ENCODE data around the gene PPP1R3F. TPM values are rescaled to one million over a fixed set of nuclear protein-coding genes. Genes with fewer than 3 reads are reported as not detected.

Gene PPP1R3F
- total RNA-seq (4.5 TPM), polyA plus RNA-seq (ENCODE audit: insufficient read depth, low read depth, low replicate concordance) (5.1 TPM)
- long read RNA-seq, donor 1 = 0 reads
- long read RNA-seq, donor 2, partial matches to known transcripts = 0 of 2 reads
- long read RNA-seq, donor 2, other reads (novel, unspliced or antisense) = 0 of 2 reads
- long read RNA-seq, donor 3 = 0 reads
- long read RNA-seq, donor 4, partial matches to known transcripts = 0 of 3 reads
- long read RNA-seq, donor 4, other reads (novel, unspliced or antisense) = 0 of 3 reads
- long read RNA-seq, donor 5, partial matches to known transcripts = 0 of 1 reads
- long read RNA-seq, donor 5, other reads (novel, unspliced or antisense) = 0 of 1 reads
- long read RNA-seq, donor 6, partial matches to known transcripts = 0 of 2 reads
- long read RNA-seq, donor 6, other reads (novel, unspliced or antisense) = 0 of 2 reads
- long read RNA-seq, donor 7, partial matches to known transcripts = 0 of 11 reads
- long read RNA-seq, donor 7, other reads (novel, unspliced or antisense) = 8 of 11 reads
- long read RNA-seq, donor 8 = 0 reads
- long read RNA-seq, donor 9 = 0 reads
- long read RNA-seq, donor 10, partial matches to known transcripts = 0 of 1 reads
- long read RNA-seq, donor 10, other reads (novel, unspliced or antisense) = 0 of 1 reads

- no peak for TF ChIP-seq CTCF (IDR thresholded peaks at IDR 0.05; ENCODE audit: borderline replicate concordance, extremely low read depth, insufficient read depth)
- peak within 1 kb of the TSS; percentile 65 to 90 (median 80) for H3K9ac ChIP-seq (ENCODE audit: low read length in 3 of 3)
- FAIRE-seq (no peak), DNase-seq (peak in 1 of 5 donors; percentile 79)
- peak within 1 kb of the TSS; percentile 95 to 97 for H3K27ac ChIP-seq (ENCODE audit: low read depth in 2 of 2, low read length in 2 of 2)
- no peaks in the 10 kb centered on the region for H3K27me3 ChIP-seq (ENCODE audit: control insufficient read depth, insufficient read depth, low read length)
- peaks cover 0 to 16% (median 10%) of the 10 kb centered on the region in 3 donors for H3K4me1 ChIP-seq (ENCODE audit: control insufficient read depth in 2 of 3, insufficient read depth in 2 of 3, low read depth in 1 of 3, low read length in 3 of 3)
- no peaks in the 10 kb centered on the region for H3K36me3 ChIP-seq (ENCODE audit: control insufficient read depth in 2 of 3, insufficient read depth in 3 of 3, low read length in 3 of 3)
- intact Hi-C loops (cut with DNase I) = no loop called here
- H3K4me3 ChIP-seq (ENCODE audit: low read length in 3 of 3) = peak within 1 kb of the TSS; percentile 81 to 93 (median 87)
- no peaks in the 10 kb centered on the region for H3K9me3 ChIP-seq (ENCODE audit: control insufficient read depth in 2 of 3, insufficient read depth in 1 of 3, low read length in 3 of 3)
These were observed at the start of gene PPP1R3F for GRCh38 chrX:49269767-49270248. TSS of gene PPP1R3F (plus strand) at chrX:49269793. CDS start at chrX:49269870, 77 bp downstream.

- intact Hi-C loops (cut with DNase I) = no loop called here
- H3K27ac ChIP-seq (ENCODE audit: low read depth in 2 of 2, low read length in 2 of 2) = no peak overlapping the region
- no peaks in the 10 kb centered on the region for H3K27me3 ChIP-seq (ENCODE audit: control insufficient read depth, insufficient read depth, low read length)
- H3K4me1 ChIP-seq (ENCODE audit: control insufficient read depth in 2 of 3, insufficient read depth in 2 of 3, low read depth in 1 of 3, low read length in 3 of 3) = no peaks in the 10 kb centered on the region
- H3K36me3 ChIP-seq (ENCODE audit: control insufficient read depth in 2 of 3, insufficient read depth in 3 of 3, low read length in 3 of 3) = no peaks in the 10 kb centered on the region
- H3K9me3 ChIP-seq (ENCODE audit: control insufficient read depth in 2 of 3, insufficient read depth in 1 of 3, low read length in 3 of 3) = no peaks in the 10 kb centered on the region
- H3K4me3 ChIP-seq (ENCODE audit: low read length in 3 of 3) = no peak overlapping the region
- DNase-seq (no peak), FAIRE-seq (no peak)
- H3K9ac ChIP-seq (ENCODE audit: low read length in 3 of 3) = no peak overlapping the region
- TF ChIP-seq CTCF (IDR thresholded peaks at IDR 0.05; ENCODE audit: borderline replicate concordance, extremely low read depth, insufficient read depth) = no peak
These were observed 49.5 kb upstream of the PPP1R3F start for GRCh38 chrX:49220100-49220499.

GRCh38 chrX:49221868-49222267 is 47.7 kb upstream of the PPP1R3F start:
- no peaks in the 10 kb centered on the region for H3K36me3 ChIP-seq (ENCODE audit: control insufficient read depth in 2 of 3, insufficient read depth in 3 of 3, low read length in 3 of 3)
- TF ChIP-seq CTCF (IDR thresholded peaks at IDR 0.05; ENCODE audit: borderline replicate concordance, extremely low read depth, insufficient read depth) = no peak
- H3K9ac ChIP-seq (ENCODE audit: low read length in 3 of 3) = no peak overlapping the region
- no peak overlapping the region for H3K4me3 ChIP-seq (ENCODE audit: low read length in 3 of 3)
- no peaks in the 10 kb centered on the region for H3K4me1 ChIP-seq (ENCODE audit: control insufficient read depth in 2 of 3, insufficient read depth in 2 of 3, low read depth in 1 of 3, low read length in 3 of 3)
- intact Hi-C loops (cut with DNase I) = no loop called here
- FAIRE-seq = no peak
- H3K9me3 ChIP-seq (ENCODE audit: control insufficient read depth in 2 of 3, insufficient read depth in 1 of 3, low read length in 3 of 3) = no peaks in the 10 kb centered on the region
- no peaks in the 10 kb centered on the region for H3K27me3 ChIP-seq (ENCODE audit: control insufficient read depth, insufficient read depth, low read length)
- no peak for DNase-seq
- H3K27ac ChIP-seq (ENCODE audit: low read depth in 2 of 2, low read length in 2 of 2) = no peak overlapping the region
